Hepatocyte (in vitro differentiated cells): ENCODE results near the gene ADAMTS13. TPM values are rescaled to one million over a fixed set of nuclear protein-coding genes. Genes with fewer than 3 reads are reported as not detected.

Experiments
- DNase-seq: peaks from one replicate; pipeline ENCODE4 v3.0.0-alpha.2; 2016; ENCODE audit warnings: low spot score
- H2AFZ ChIP-seq: fragments of 200-600 bp; sonication (generic); 2 replicates; pipeline ENCODE4 v1.6.0; 2016; ENCODE audit warnings: antibody characterized with exemption, mild to moderate bottlenecking
- H3K27ac ChIP-seq: fragments of 200-600 bp; sonication (generic); 2 replicates; pipeline ENCODE4 v1.5.1; 2016; ENCODE audit warnings: mild to moderate bottlenecking
- H3K27me3 ChIP-seq: fragments of 200-600 bp; sonication (generic); 2 replicates; pipeline ENCODE4 v1.6.1; 2016
- H3K36me3 ChIP-seq: fragments of 200-600 bp; sonication (generic); replicated peaks from 2 replicates; pipeline ENCODE4 v1.5.1; 2016; ENCODE audit warnings: low read depth; ENCODE audit not compliant: insufficient read depth
- H3K4me1 ChIP-seq: fragments of 200-600 bp; sonication (generic); 2 replicates; pipeline ENCODE4 v1.5.1; 2016; ENCODE audit warnings: mild to moderate bottlenecking, moderate library complexity; ENCODE audit not compliant: insufficient read depth
- H3K4me2 ChIP-seq: fragments of 200-600 bp; sonication (generic); 2 replicates; pipeline ENCODE4 v1.6.0; 2016
- H3K4me3 ChIP-seq: fragments of 200-600 bp; sonication (generic); 2 replicates; pipeline ENCODE4 v1.5.1; 2016; ENCODE audit warnings: mild to moderate bottlenecking
- H3K79me2 ChIP-seq: fragments of 200-600 bp; sonication (generic); 2 replicates; pipeline ENCODE4 v1.6.0; 2017; ENCODE audit warnings: mild to moderate bottlenecking
- H3K9me2 ChIP-seq: fragments of 200-600 bp; sonication (generic); replicated peaks from 2 replicates; pipeline ENCODE4 v1.6.0; 2017; ENCODE audit warnings: mild to moderate bottlenecking; ENCODE audit not compliant: insufficient read depth
- H3K9me3 ChIP-seq: fragments of 200-600 bp; sonication (generic); 2 replicates; pipeline ENCODE4 v1.5.1; 2016; ENCODE audit warnings: low read depth, mild to moderate bottlenecking
- H4K20me1 ChIP-seq: fragments of 200-600 bp; sonication (generic); 2 replicates; pipeline ENCODE4 v1.6.0; 2016; ENCODE audit warnings: mild to moderate bottlenecking; ENCODE audit not compliant: insufficient read depth, poor library complexity, severe bottlenecking
- CTCF ChIP-seq: fragments of 200-600 bp; sonication (generic); IDR thresholded peaks from 2 replicates; pipeline ENCODE4 v1.5.1; 2016; ENCODE audit warnings: antibody characterized with exemption, mild to moderate bottlenecking; ENCODE audit not compliant: poor library complexity
- EZH2 ChIP-seq: fragments of 200-600 bp; sonication (generic); IDR thresholded peaks from 2 replicates; pipeline ENCODE4 v1.6.1; 2016; ENCODE audit warnings: antibody characterized with exemption, mild to moderate bottlenecking, borderline replicate concordance
- EZH2phosphoT487 ChIP-seq: fragments of 200-600 bp; sonication (generic); IDR thresholded peaks from one replicate; pipeline ENCODE4 v1.6.1; 2018; ENCODE audit warnings: antibody characterized with exemption, mild to moderate bottlenecking, low read depth, moderate library complexity; ENCODE audit not compliant: unreplicated experiment, severe bottlenecking
- WGBS: methylation state at CpG from one replicate; pipeline ENCODE4 v1.1.6; 2016; ENCODE audit warnings: low lambda C conversion rate; ENCODE audit errors: missing lambda C conversion rate; 5-methylcytosine and 5-hydroxymethylcytosine counted together
- polyA plus RNA-seq: library from polyadenylated mRNA; unstranded; fragments of >200 nt; fragmentation: Nextera tagmentation; extraction: Ambion mirVana; gene quantifications from 2 replicates; pipeline ENCODE4 v1.2.1, GENCODE V29; 2016
- total RNA-seq: library from RNA; depleted of rRNA; stranded (reverse); fragments of >200 nt; gene quantifications from 2 replicates; pipeline ENCODE4 v1.2.3, GENCODE V29; 2014

ADAMTS13 gene
- total and polyA plus RNA-seq, 2 experiments from 2014 or later: 6.5 to 6.8 TPM

GRCh38 chr9:133465984-133466383, 43.8 kb downstream of the ADAMTS13 start:
- Histone ChIP-seq H3K9me2 (no peaks in the 10 kb centered on the region), H3K9me3 (no peaks in the 10 kb centered on the region), H2AFZ (no peak overlapping the region), H3K79me2 (peaks cover 27% of the 10 kb centered on the region), H3K4me3 (no peak overlapping the region), H3K4me2 (no peak overlapping the region), H3K36me3 (no peaks in the 10 kb centered on the region), H3K27me3 (no peaks in the 10 kb centered on the region), H4K20me1 (peaks cover 11% of the 10 kb centered on the region), H3K4me1 (peaks cover 8% of the 10 kb centered on the region), H3K27ac (no peak overlapping the region)
- no peak for DNase-seq
- TF ChIP-seq CTCF (no peak), EZH2phosphoT487 (no peak)
- whole genome bisulfite sequencing: 92% methylated on average over 6 of the region's 6 CpGs

- Histone ChIP-seq H3K4me3 (no peak overlapping the region), H3K79me2 (peaks cover 16% of the 10 kb centered on the region), H3K36me3 (no peaks in the 10 kb centered on the region), H3K4me1 (no peaks in the 10 kb centered on the region), H2AFZ (no peak overlapping the region), H4K20me1 (peaks cover 11% of the 10 kb centered on the region), H3K27me3 (no peaks in the 10 kb centered on the region), H3K27ac (no peak overlapping the region), H3K9me2 (no peaks in the 10 kb centered on the region), H3K9me3 (no peaks in the 10 kb centered on the region), H3K4me2 (no peak overlapping the region)
- WGBS: 86% methylated on average over 10 of the region's 10 CpGs
- TF ChIP-seq EZH2: no peak
- no peak for TF ChIP-seq CTCF
- no peak for DNase-seq
Measured at GRCh38 chr9:133467101-133467500, 44.9 kb downstream of the ADAMTS13 start.

GRCh38 chr9:133468374-133468773, 46.2 kb downstream of the ADAMTS13 start:
- Histone ChIP-seq H3K4me2 (no peak overlapping the region), H3K79me2 (peaks cover 4% of the 10 kb centered on the region), H2AFZ (no peak overlapping the region), H3K9me3 (no peaks in the 10 kb centered on the region), H3K36me3 (no peaks in the 10 kb centered on the region), H3K4me1 (no peaks in the 10 kb centered on the region), H3K27ac (no peak overlapping the region), H4K20me1 (no peaks in the 10 kb centered on the region), H3K9me2 (no peaks in the 10 kb centered on the region), H3K4me3 (no peak overlapping the region), H3K27me3 (no peaks in the 10 kb centered on the region)
- WGBS: 91% methylated on average over 9 of the region's 11 CpGs
- DNase-seq: no peak
- no peak for TF ChIP-seq EZH2
- no peak for TF ChIP-seq CTCF
- no peak for TF ChIP-seq EZH2phosphoT487

- no peak overlapping the region for H3K27ac ChIP-seq
- no peaks in the 10 kb centered on the region for H3K4me1 ChIP-seq
- WGBS: 100% methylated on average over 6 of the region's 6 CpGs
- H3K4me2 ChIP-seq: no peak overlapping the region
- no peak overlapping the region for H3K4me3 ChIP-seq
- no peaks in the 10 kb centered on the region for H3K9me3 ChIP-seq
- no peaks in the 10 kb centered on the region for H3K27me3 ChIP-seq
- no peaks in the 10 kb centered on the region for H3K36me3 ChIP-seq
- TF ChIP-seq EZH2phosphoT487: no peak
- TF ChIP-seq CTCF: no peak
- TF ChIP-seq EZH2: no peak
- H2AFZ ChIP-seq: no peak overlapping the region
- H3K79me2 ChIP-seq: no peaks in the 10 kb centered on the region
- no peaks in the 10 kb centered on the region for H3K9me2 ChIP-seq
- DNase-seq: no peak
- no peaks in the 10 kb centered on the region for H4K20me1 ChIP-seq
Measured at GRCh38 chr9:133468777-133469421, 46.7 kb downstream of the ADAMTS13 start.
